ENCODE data around the gene TGFB2.

Gene TGFB2

GRCh38 chr1:218363141-218363540 lies 18.0 kb downstream of the TGFB2 start:
- no peak for DNase-seq

GRCh38 chr1:218364028-218364710 lies 19.0 kb downstream of the TGFB2 start:
- no peak for DNase-seq

- no peak for DNase-seq
Observed at GRCh38 chr1:218365226-218365999, 20.3 kb downstream of the TGFB2 start.

GRCh38 chr1:218366322-218367052 lies 21.4 kb downstream of the TGFB2 start:
- no peak for DNase-seq

GRCh38 chr1:218367118-218367517 lies 22.0 kb downstream of the TGFB2 start:
- no peak for DNase-seq

- DNase-seq: no peak
Observed at GRCh38 chr1:218368686-218369085, 23.6 kb downstream of the TGFB2 start.

- DNase-seq: no peak
Observed at GRCh38 chr1:218369688-218370511, 24.8 kb downstream of the TGFB2 start.

- no peak for DNase-seq
Observed at GRCh38 chr1:218371927-218372672, 27.0 kb downstream of the TGFB2 start.

- no peak for DNase-seq
Observed at GRCh38 chr1:218374401-218375353, 29.5 kb downstream of the TGFB2 start.

GRCh38 chr1:218376722-218377121 lies 31.6 kb downstream of the TGFB2 start:
- no peak for DNase-seq

GRCh38 chr1:218377143-218377660 lies 32.1 kb downstream of the TGFB2 start:
- DNase-seq: no peak

- DNase-seq: no peak
Observed at GRCh38 chr1:218380125-218380977, 35.2 kb downstream of the TGFB2 start.

- no peak for DNase-seq
Observed at GRCh38 chr1:218382261-218382660, 37.1 kb downstream of the TGFB2 start.

- no peak for DNase-seq
Observed at GRCh38 chr1:218383051-218383450, 37.9 kb downstream of the TGFB2 start.

- no peak for DNase-seq
Observed at GRCh38 chr1:218383681-218384080, 38.5 kb downstream of the TGFB2 start.

- DNase-seq: no peak
Observed at GRCh38 chr1:218384581-218384993, 39.5 kb downstream of the TGFB2 start.

GRCh38 chr1:218388591-218388990 lies 43.5 kb downstream of the TGFB2 start:
- DNase-seq: no peak

GRCh38 chr1:218390618-218391017 lies 45.5 kb downstream of the TGFB2 start:
- DNase-seq: no peak

- DNase-seq: no peak
Observed at GRCh38 chr1:218392780-218393179, 47.6 kb downstream of the TGFB2 start.

GRCh38 chr1:218394416-218394815 lies 49.3 kb downstream of the TGFB2 start:
- DNase-seq: no peak

All from activated gamma-delta T cell (primary cell).